Measurements from ENCODE around the gene GRAMD1B.

The GRAMD1B gene

GRCh38 chr11:123409456-123410217 lies 20.4 kb upstream of the GRAMD1B start:
- no peak for DNase-seq

DNA sequence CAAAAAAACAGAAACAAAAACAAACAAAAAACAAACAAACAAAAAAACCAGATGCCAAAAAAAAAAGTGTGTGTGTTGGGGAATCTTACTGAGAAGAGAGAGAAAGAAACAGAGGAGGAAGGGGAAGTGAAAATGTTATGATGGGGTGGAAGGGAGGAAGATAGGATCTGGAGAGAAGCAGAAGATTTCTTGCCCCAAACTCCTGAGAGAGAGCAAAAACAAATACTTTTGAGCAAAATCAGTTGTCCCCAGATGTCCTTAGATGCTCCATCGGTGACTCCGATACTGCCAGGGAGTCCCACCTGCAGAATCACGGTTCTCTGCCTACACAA lies 19.9 kb upstream of the GRAMD1B start:
- DNase-seq, result no peak

DNA sequence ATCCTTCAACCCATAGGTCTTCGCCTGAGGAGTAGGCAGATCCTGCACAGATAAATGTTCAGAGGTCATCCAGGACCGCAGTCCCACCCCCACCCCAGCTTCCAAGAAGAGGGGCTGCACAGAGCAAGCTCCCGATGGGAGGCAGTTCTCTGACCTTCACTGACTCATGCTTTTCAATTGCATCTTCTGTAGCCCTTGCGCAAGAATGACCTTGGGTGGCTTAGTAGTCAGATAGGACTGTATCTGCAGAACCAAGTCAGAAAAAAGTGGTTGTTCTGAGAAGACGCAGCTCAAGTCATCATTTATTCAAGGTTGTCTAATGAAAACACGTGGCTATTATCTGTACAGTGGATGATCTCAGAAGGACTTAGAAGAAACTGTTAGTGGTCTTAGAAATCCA lies 16.4 kb upstream of the GRAMD1B start:
- DNase-seq, result no peak

GRCh38 chr11:123416566-123416965 lies 13.5 kb upstream of the GRAMD1B start:
- no peak for DNase-seq

DNA sequence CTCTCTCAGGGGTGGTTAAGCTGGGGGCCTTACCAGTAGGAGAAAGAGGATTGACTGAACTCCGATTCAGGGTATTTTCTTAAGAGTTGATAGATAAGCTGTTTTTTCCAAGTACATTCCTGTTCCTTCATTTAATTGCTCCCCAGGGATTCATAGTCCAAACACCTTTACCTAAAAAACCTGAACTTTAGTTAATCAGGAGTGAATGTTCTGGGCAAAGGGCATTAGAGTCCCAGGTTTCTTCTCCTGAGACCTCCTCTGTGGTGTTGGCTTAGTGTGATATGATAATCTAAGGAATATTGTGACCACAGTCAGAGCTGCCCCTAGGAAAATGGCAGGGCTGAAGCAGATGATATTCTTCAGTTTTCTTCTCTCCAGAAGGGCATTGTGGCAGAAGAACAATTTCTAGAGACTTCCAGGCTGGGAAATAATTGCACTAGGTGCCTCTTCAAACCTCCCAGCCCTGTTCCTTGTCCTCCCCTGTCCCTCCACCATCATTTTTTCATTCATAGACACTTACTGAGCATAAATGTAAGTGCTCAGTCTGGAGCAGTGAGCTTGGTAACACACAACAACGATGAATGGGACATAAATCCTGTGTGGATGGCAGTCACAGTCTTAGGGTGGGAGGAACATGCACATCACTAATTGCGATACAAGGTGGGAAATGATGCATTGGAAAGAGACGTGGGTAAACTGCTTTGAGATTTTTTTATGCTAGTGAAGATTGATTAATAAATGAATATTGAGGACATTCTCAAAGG lies 11.5 kb upstream of the GRAMD1B start:
- no peak for DNase-seq

GRCh38 chr11:123419731-123420452 lies 10.2 kb upstream of the GRAMD1B start:
- no peak for DNase-seq

- no peak for DNase-seq
Measured at GRCh38 chr11:123421589-123421988, 8.5 kb upstream of the GRAMD1B start.

DNA sequence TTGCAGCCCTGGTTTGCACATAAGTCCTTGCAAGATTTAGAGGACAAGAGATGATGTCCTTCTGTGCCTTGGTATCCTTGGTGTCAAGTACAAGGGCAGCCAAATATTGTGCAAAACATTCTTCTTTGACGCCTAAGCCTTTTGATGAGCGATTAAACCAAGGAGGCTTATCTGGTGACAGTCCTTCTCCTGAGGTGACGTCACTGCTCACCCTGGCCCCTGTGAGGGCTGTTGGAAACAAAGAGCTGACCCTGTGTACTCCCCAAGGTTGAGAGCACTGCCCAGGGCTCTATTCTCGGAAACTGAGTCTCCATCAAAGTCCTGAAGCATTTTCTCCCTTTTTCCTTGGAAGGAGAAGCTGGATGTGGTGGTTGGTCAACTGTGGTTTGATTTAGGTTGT lies 4.7 kb upstream of the GRAMD1B start:
- DNase-seq, result no peak

DNA sequence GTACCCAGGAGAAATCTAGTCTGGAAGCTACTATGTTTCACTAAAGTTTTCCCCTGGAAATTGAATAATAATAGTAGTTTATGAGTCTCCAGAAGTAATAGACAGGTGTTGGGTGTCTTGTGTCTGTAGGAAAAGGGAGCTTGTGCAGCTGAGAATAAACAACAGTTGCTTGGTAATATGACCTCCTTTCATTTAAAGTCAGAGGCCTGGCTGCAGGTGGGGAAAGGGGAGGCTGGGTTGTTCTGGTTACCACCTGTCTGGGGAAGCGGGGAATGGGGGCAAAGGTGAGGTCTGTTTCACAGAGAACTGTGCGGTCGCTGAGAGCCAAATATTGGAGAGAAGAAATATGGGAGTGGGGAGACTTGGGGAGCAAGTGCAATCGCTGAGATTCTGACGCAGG lies 3.3 kb upstream of the GRAMD1B start:
- DNase-seq, result no peak

- no peak for DNase-seq
Measured at GRCh38 chr11:123427405-123427804, 2.7 kb upstream of the GRAMD1B start.

DNA sequence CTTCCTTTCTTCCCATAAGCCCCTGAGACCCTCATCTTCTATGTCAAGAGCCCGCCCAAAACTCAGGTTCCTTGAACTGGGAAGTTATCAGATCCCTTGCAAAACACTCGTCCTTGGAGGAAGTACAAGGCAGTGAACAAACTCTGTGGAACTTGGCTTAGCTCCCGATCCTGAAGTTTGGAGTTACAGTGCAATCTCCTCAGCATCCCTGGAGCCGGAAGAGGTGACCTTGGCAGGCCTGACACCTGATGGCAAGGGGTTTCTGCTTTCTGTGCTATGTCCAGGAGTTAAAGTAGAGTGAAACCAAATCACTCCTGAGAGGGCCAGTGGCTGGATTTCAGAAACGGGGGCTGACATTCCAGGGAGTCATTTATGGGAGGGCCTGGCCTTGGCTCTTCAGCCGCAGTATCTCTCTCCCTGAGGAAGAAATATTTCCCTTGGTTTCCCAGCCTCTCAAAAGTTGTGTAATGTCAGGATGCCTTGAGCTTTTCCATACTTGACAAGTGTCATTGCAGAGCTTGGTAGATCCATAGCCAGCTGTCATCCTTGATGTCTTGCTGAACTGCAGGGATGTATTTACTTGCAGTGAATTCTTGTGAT lies 1.9 kb upstream of the GRAMD1B start:
- no peak for DNase-seq

GRCh38 chr11:123429336-123429735 lies 733 bp upstream of the GRAMD1B start:
- DNase-seq, result no peak

DNA sequence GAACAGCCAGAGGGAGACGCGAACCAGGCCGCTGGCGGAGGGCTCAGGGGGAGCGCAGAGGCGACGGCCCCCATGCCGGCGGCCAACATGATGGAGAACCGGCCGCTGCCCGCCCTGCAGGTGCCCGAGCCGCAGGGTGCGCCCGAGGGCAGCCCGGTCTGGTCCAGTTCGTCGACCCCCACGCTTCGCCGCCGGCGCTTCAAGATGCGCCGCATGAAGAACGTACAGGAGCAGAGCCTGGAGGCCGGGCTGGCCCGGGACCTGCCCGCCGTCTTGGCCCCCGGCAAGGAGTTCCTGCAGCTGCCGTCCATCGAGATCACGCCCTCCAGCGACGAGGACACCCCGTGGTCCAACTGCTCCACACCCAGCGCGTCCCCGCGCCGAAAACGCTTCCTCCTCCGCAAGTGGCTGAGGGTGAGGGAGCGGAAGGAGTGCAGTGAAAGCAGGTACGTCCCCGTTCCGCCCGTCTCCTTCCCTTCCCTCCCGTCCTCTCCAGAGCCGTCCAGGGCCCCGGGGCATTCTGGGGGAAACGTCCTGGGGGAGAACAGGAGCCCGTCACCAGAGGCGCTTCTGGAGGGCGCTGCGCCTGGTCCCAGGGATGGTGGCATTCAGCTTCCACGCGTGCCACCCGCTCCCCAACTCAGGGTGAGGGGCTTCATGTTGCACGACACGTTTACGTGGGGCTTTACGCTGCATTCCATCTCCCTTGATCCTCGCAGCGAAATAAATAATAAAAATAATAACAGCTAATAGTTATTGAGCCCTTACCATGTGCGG lies 840 bp downstream of the GRAMD1B start:
- peak; percentile 33 to 41 for DNase-seq

DNA sequence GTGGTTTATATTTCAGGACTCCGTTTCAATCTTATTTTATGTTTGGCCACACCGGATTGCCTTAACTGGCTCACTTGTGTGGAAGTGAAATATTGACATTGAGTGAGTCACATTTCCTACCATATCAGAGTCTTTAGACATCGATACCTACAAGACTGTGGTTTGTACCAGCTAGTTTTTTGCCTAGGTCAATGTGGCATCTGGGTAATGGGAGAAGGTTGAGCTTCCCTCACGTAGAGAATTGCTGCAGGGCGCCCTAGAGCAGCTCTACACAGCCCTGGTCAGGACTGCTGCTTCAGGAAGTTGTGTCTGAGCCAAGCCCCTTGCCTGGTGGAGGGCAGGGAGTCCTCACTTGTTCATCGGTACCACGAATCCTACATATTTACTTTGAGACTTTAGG lies 1.6 kb downstream of the GRAMD1B start:
- no peak for DNase-seq

DNA sequence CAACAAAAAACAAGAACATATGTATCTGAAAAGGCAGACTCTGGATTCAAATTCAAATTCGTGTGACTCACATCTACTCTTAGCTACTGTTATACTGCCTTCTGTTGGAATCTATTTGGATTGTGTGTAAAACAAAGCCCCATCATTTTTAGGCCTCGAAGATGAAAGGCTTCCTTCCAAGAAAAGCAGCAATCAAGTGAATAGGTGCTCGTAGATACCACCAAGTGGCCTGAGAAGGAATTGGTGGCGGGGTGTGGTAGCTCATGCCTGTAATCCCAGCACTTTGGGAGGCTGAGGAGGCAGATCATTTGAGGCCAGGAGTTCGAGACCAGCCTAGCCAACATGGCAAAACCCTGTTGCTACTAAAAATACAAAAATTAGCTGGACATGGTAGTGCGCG lies 4.2 kb downstream of the GRAMD1B start:
- DNase-seq, result no peak

- no peak for DNase-seq
Measured at GRCh38 chr11:123434911-123435310, 4.8 kb downstream of the GRAMD1B start.

DNA sequence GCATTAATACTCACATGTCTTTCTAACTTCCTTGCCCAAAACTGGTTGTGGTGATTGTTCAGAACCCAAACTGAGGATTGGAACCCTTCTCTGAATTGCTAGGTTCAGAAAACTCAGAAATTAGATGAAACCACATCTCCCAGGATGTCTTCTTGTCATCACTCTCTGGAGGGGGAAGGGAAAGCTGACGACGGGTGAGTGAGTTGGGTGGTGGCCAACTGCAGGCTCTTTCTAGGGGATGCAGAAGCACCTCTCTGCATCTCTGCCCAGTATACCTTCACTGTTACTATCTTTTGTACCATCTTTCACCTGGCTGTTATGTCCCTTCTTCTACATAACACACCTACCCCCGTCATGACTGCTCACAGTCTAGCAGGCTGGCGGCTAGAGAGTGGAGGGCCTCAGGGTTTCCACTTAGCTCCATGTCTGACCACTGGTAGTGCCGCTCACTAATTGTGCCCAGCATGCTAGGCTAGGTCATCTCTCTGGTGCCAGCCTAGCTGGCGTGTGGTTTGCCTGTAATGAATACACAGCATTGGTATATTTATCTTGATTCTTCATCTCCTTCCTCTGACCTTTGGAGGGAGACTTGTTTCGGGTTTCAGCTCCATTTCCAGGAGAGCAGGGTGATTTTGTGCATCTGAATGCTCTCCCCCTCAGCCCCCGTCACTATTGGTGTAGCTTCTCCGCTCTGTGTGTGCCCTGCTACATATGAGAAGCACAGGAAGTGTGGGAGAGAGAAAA lies 7.3 kb downstream of the GRAMD1B start:
- no peak for DNase-seq

- no peak for DNase-seq
Measured at GRCh38 chr11:123438131-123438627, 8.1 kb downstream of the GRAMD1B start.

DNA sequence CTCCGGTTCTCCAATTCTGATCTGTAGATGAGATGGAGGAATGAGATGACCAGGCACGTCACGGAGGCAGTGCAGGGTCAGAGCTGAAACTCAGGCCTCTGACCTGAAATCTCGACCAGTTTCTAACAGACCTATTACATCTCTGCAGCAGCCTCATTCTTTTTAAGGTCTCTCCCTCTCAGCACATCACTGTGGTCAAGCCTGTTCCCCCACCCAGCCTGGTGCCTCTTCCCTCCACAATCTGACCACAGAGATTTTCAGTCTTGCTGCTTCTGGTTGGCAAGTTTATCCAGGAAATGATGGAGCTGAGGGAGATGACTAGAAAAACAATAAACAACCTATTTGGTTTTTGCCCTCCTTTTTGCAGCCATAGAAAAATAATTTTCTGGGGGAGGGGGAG lies 9.5 kb downstream of the GRAMD1B start:
- no peak for DNase-seq

DNA sequence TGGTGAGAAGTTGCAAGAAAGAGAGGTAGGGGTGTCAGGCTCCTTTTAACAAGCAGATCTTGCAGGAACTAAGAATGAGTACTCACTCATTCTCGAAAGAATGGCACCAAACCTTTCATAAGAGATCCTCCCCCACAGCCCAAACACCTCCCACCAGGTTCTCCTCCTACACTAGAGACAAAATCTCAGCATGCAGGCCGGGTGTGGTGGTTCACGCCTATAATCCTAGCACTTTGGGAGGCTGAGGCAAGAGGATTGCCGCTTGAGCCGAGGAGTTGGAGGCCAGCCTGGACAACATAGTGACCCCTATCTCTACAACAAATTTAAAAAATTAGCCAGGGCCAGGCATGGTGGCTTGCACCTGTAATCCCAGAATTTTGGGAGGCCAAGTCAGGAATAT lies 11.1 kb downstream of the GRAMD1B start:
- no peak for DNase-seq

DNA sequence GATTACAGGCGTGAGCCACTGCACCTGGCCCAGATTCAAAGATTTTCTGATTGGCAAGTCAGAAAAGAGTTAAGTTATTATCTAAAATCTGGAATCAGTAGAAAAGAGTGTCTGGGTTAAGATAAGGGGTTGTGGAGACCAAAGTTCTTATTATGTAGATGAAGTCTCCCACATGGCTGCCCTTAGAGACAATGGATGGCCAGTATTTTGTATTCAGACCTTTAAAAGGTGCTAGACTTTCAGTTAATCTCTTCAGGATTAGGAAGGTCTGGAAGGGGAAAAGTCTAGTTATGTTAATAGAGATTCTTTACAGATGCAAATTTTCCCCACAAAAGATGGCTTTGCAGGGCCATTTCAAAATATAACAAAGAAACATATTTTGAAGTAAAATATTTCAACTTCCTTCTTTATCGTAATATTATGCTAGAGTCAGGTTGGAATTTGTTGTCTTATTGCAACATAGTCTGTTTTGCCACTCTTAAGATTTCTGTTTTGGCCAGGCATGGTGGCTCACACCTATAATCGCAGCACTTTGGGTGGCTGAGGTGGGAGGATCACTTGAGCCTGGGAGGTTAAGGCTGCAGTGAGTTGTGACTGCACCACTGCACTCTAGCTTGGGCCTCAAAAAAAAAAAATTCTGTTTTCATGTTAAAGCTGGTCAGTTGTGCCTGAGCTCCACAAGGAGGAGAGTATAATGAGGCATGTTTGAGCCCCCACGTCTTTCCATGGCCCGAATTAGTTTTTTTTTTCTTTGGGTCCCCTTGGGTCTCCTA lies 14.0 kb downstream of the GRAMD1B start:
- DNase-seq, result no peak

Measured in activated CD4-positive, alpha-beta T cell treated with anti-CD3 and anti-CD28 coated beads, Interleukin-2, amount 50 U/mL, for 4 hours (primary cell).